IMR-90 (cell line): ENCODE measurements around the gene THYN1.

Experiments used
- CHD1 ChIP-seq: IDR thresholded peaks from 2 replicates; pipeline ENCODE4 v1.6.1; 2012; ENCODE audit warnings: low read depth, low read length, improper control_type of control experiment
- CTCF ChIP-seq: conservative IDR thresholded peaks from 2 replicates; pipeline ENCODE4 v1.5.1; 2012; ENCODE audit warnings: mild to moderate bottlenecking, low read depth, low read length, improper control_type of control experiment

- no peak for TF ChIP-seq CHD1
- TF ChIP-seq CTCF, result no peak
Measured at GRCh38 chr11:134248910-134249480, 4.2 kb downstream of the THYN1 start.
